Ishikawa (cell line): ENCODE data around the gene ZDHHC1.

ENCODE experiments used
- CEBPB ChIP-seq: IDR thresholded peaks from 2 replicates; pipeline ENCODE4 v1.6.1; 2012
- CREB1 ChIP-seq: IDR thresholded peaks from 2 replicates; pipeline ENCODE4 v1.6.1; 2012; ENCODE audit warnings: low read depth
- EGR1 ChIP-seq: IDR thresholded peaks from 2 replicates; pipeline ENCODE4 v1.6.1; 2012
- EP300 ChIP-seq: IDR thresholded peaks from 2 replicates; pipeline ENCODE4 v1.6.1; 2012; ENCODE audit warnings: borderline replicate concordance
- FOXM1 ChIP-seq: IDR thresholded peaks from 2 replicates; pipeline ENCODE4 v1.6.1; 2012; ENCODE audit warnings: low read depth, borderline replicate concordance
- MAX ChIP-seq: IDR thresholded peaks from 2 replicates; pipeline ENCODE4 v1.6.1; 2012
- NFIC ChIP-seq: IDR thresholded peaks from 2 replicates; pipeline ENCODE4 v1.6.1; 2012
- RAD21 ChIP-seq: IDR thresholded peaks from 2 replicates; pipeline ENCODE4 v1.6.1; 2012; ENCODE audit warnings: low read depth
- REST ChIP-seq: IDR thresholded peaks from 2 replicates; pipeline ENCODE4 v1.6.1; 2012; ENCODE audit warnings: low read depth, mild to moderate bottlenecking
- TAF1 ChIP-seq: IDR thresholded peaks from 2 replicates; pipeline ENCODE4 v1.6.1; 2012; ENCODE audit warnings: low read depth, mild to moderate bottlenecking
- TCF12 ChIP-seq: IDR thresholded peaks from 2 replicates; pipeline ENCODE4 v1.6.1; 2012; ENCODE audit warnings: low read depth
- TEAD4 ChIP-seq: IDR thresholded peaks from 2 replicates; pipeline ENCODE4 v1.6.1; 2012
- USF1 ChIP-seq: IDR thresholded peaks from 2 replicates; pipeline ENCODE4 v1.6.1; 2012
- YY1 ChIP-seq: IDR thresholded peaks from 2 replicates; pipeline ENCODE4 v1.6.1; 2012; ENCODE audit warnings: low read depth
- ZBTB7A ChIP-seq: IDR thresholded peaks from 2 replicates; pipeline ENCODE4 v1.6.1; 2012; ENCODE audit warnings: low read depth

Gene ZDHHC1

GRCh38 chr16:67415872-67416793, at the start of gene ZDHHC1:
Gene ZDHHC1 (minus strand): TSS chr16:67416477. CDS start chr16:67407775, 8,702 bp downstream.
- TF ChIP-seq NFIC (peak; percentile 23; the same call in 1 of the 2 replicates), TAF1 (peak; percentile 46; the same call in 1 of the 2 replicates), RAD21 (peak; percentile 84), CEBPB (no peak), CREB1 (no peak), TEAD4 (no peak), ZBTB7A (peak; percentile 97)

- TF ChIP-seq CEBPB (no peak), REST (no peak), TEAD4 (no peak), YY1 (no peak), TCF12 (no peak), TAF1 (no peak), NFIC (no peak), USF1 (no peak), CREB1 (no peak), ZBTB7A (no peak)
Observed at GRCh38 chr16:67464565-67464964, 48.3 kb upstream of the ZDHHC1 start.

- TF ChIP-seq TAF1: no peak
Observed at GRCh38 chr16:67463691-67464090, 47.4 kb upstream of the ZDHHC1 start.

GRCh38 chr16:67463059-67463458, 46.8 kb upstream of the ZDHHC1 start:
- no peak for TF ChIP-seq EGR1
- no peak for TF ChIP-seq MAX
- no peak for TF ChIP-seq CREB1
- TF ChIP-seq FOXM1: no peak
- no peak for TF ChIP-seq EP300
- TF ChIP-seq TCF12: no peak
- no peak for TF ChIP-seq RAD21
- no peak for TF ChIP-seq NFIC
- no peak for TF ChIP-seq USF1
- no peak for TF ChIP-seq TAF1
- no peak for TF ChIP-seq ZBTB7A
- TF ChIP-seq CEBPB: no peak
- no peak for TF ChIP-seq YY1
- TF ChIP-seq TEAD4: no peak
- no peak for TF ChIP-seq REST

- TF ChIP-seq NFIC (no peak), TAF1 (no peak), EGR1 (no peak), YY1 (no peak), EP300 (no peak), RAD21 (no peak), ZBTB7A (no peak), FOXM1 (no peak), MAX (no peak), USF1 (no peak), TCF12 (no peak), REST (no peak), CREB1 (no peak)
Observed at GRCh38 chr16:67462279-67462655, 46.0 kb upstream of the ZDHHC1 start.
